ENCODE results near the gene SENP7.
"Not testable (repeated sequence)": the region's sequence is repeated elsewhere in the genome, so short reads cannot be mapped to it uniquely, and the experiment has no call there.

SENP7 gene, protein sequence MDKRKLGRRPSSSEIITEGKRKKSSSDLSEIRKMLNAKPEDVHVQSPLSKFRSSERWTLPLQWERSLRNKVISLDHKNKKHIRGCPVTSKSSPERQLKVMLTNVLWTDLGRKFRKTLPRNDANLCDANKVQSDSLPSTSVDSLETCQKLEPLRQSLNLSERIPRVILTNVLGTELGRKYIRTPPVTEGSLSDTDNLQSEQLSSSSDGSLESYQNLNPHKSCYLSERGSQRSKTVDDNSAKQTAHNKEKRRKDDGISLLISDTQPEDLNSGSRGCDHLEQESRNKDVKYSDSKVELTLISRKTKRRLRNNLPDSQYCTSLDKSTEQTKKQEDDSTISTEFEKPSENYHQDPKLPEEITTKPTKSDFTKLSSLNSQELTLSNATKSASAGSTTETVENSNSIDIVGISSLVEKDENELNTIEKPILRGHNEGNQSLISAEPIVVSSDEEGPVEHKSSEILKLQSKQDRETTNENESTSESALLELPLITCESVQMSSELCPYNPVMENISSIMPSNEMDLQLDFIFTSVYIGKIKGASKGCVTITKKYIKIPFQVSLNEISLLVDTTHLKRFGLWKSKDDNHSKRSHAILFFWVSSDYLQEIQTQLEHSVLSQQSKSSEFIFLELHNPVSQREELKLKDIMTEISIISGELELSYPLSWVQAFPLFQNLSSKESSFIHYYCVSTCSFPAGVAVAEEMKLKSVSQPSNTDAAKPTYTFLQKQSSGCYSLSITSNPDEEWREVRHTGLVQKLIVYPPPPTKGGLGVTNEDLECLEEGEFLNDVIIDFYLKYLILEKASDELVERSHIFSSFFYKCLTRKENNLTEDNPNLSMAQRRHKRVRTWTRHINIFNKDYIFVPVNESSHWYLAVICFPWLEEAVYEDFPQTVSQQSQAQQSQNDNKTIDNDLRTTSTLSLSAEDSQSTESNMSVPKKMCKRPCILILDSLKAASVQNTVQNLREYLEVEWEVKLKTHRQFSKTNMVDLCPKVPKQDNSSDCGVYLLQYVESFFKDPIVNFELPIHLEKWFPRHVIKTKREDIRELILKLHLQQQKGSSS

DNA sequence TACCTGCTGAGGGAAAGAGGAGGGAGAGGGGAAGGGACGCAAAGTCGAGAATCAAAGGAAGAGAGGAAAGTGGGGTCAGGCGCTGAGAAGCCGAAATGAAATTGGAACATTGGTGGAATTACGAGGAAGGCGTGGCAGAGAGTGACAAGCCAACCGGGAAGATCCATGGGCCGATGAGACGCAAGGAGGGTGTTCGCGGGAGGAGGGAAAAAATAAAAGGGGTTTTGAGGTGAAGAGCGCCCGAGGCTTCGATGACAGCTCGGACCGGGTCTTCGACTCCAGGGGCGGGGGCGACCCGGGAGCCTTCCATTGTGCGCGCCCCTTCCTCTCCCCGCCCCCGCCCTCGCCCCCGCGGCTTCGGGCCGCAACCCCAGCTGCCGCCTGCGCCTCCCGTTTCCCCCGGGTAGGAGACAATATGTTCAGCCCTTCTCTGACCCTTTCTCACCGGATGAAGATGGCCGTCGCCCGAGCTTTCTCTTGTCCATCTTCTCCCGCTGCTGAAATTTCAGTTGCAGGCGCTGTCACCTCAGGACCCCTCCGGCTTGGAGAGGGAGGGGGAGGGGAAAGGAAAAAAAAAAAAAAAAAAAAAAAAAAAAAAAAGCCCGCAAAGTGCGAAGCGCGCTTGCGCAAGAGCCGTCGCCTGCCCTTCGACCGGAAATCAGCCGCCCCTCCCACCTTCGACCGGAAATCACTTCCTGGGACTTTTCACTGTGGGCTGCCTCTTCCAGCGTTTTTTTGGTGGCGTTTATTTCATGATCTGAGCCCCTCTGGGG, at the start of gene SENP7:
TSS of gene SENP7 (minus strand) at position 567 of the 773 bp plus-strand sequence. CDS start at position 485, 82 bp downstream.
- Histone ChIP-seq H3K4me1 (ENCODE audit: control insufficient read depth, low read depth, low read length) (peaks cover 3% of the 10 kb centered on the region), H3K36me3 (ENCODE audit: control insufficient read depth, low read depth, low read length) (no peaks in the 10 kb centered on the region), H3K27ac (ENCODE audit: low read length) (peak within 1 kb of the TSS; percentile 76), H3K27me3 (ENCODE audit: control insufficient read depth, insufficient read depth, low read length) (no peaks in the 10 kb centered on the region), H3K9ac (ENCODE audit: low read length) (peak within 1 kb of the TSS; percentile 78), H3K9me3 (ENCODE audit: control insufficient read depth, low read depth, low read length) (no peaks in the 10 kb centered on the region), H3K4me3 (ENCODE audit: low read length) (peak within 1 kb of the TSS; percentile 80)

DNA sequence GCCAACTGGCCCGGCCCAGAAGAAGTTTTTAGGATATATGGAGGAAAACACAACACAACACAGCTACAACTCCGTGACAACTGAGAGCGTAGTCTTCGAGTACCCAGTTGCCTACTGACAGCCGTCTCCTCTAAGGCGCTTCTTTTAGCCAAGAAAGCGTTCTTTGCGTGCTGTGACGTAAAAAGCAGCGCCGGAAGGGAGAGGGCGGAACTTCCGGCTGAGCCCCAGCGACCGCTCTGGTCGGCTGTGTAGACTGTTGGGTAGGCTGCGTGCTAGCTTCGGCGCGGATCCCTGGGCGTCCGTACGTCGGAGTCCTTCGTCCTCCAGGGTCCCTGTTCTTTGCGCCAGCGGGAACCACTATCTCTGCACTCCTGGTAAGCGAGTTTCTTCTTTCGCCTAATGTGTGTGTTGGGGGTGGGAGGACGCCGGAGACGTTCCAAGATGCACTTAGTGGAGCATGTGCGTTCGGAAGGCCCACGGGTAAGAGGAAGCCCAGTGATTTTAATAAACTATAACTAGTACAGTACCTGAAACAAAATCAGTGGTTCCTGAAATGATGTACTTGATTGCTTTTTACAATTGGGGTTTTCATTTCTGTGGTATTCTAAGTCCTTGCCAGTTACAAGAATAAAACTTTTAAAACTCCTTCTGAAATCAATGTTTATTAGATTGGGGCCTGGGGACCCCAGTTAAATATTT, 48.8 kb upstream of the SENP7 start, which contains the start of gene TRMT10C:
TSS of gene TRMT10C (plus strand) at position 239 of the 699 bp plus-strand sequence. CDS start 2,914 bp downstream, outside the sequence.
- Histone ChIP-seq H3K27ac (ENCODE audit: low read length) (peak within 1 kb of the TSS; percentile 94), H3K36me3 (ENCODE audit: control insufficient read depth, low read depth, low read length) (peaks cover 21% of the 10 kb centered on the region), H3K4me1 (ENCODE audit: control insufficient read depth, low read depth, low read length) (peaks cover 6% of the 10 kb centered on the region), H3K27me3 (ENCODE audit: control insufficient read depth, insufficient read depth, low read length) (peaks cover 4% of the 10 kb centered on the region), H3K9me3 (ENCODE audit: control insufficient read depth, low read depth, low read length) (no peaks in the 10 kb centered on the region), H3K9ac (ENCODE audit: low read length) (peak within 1 kb of the TSS; percentile 96), H3K4me3 (ENCODE audit: low read length) (peak within 1 kb of the TSS; percentile 99)

GRCh38 chr3:101556064-101556463, 43.1 kb upstream of the SENP7 start:
- Histone ChIP-seq H3K9me3 (ENCODE audit: control insufficient read depth, low read depth, low read length) (no peaks in the 10 kb centered on the region), H3K4me3 (ENCODE audit: low read length) (no peak overlapping the region), H3K27ac (ENCODE audit: low read length) (no peak overlapping the region), H3K4me1 (ENCODE audit: control insufficient read depth, low read depth, low read length) (peaks cover 9% of the 10 kb centered on the region), H3K36me3 (ENCODE audit: control insufficient read depth, low read depth, low read length) (no peaks in the 10 kb centered on the region), H3K9ac (ENCODE audit: low read length) (no peak overlapping the region), H3K27me3 (ENCODE audit: control insufficient read depth, insufficient read depth, low read length) (peaks cover 4% of the 10 kb centered on the region)

- H3K36me3 ChIP-seq (ENCODE audit: control insufficient read depth, low read depth, low read length); H3K9ac ChIP-seq (ENCODE audit: low read length); H3K4me3 ChIP-seq (ENCODE audit: low read length); H3K9me3 ChIP-seq (ENCODE audit: control insufficient read depth, low read depth, low read length); H3K27ac ChIP-seq (ENCODE audit: low read length); H3K27me3 ChIP-seq (ENCODE audit: control insufficient read depth, insufficient read depth, low read length): not testable (repeated sequence)
- peaks cover 14% of the 10 kb centered on the region for H3K4me1 ChIP-seq (ENCODE audit: control insufficient read depth, low read depth, low read length)
Observed at GRCh38 chr3:101553381-101553780, 40.4 kb upstream of the SENP7 start.

- H3K9ac ChIP-seq (ENCODE audit: low read length); H3K36me3 ChIP-seq (ENCODE audit: control insufficient read depth, low read depth, low read length); H3K9me3 ChIP-seq (ENCODE audit: control insufficient read depth, low read depth, low read length); H3K27ac ChIP-seq (ENCODE audit: low read length); H3K4me3 ChIP-seq (ENCODE audit: low read length); H3K27me3 ChIP-seq (ENCODE audit: control insufficient read depth, insufficient read depth, low read length): not testable (repeated sequence)
- peaks cover 12% of the 10 kb centered on the region for H3K4me1 ChIP-seq (ENCODE audit: control insufficient read depth, low read depth, low read length)
Observed at GRCh38 chr3:101551359-101552081, 38.5 kb upstream of the SENP7 start.

DNA sequence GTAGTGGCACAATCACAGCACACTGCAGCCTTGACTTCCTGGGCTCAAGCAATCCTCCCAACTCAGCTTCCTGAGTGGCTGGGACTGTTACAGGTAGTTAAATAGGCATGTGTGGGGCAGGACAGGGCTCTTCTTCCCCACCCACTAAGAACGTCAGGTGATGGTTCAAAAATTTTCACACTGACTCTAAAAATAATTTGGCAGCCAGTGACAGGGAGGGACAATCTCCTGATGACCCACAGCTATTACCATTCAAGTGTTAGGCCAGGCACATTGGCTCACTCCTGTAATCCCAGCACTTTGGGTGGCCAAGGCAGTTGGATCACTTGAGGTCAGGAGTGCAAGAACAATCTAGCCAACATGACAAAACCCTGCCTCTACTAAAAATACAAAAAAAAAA, 36.5 kb upstream of the SENP7 start:
- no peaks in the 10 kb centered on the region for H3K9me3 ChIP-seq (ENCODE audit: control insufficient read depth, low read depth, low read length)
- no peaks in the 10 kb centered on the region for H3K27me3 ChIP-seq (ENCODE audit: control insufficient read depth, insufficient read depth, low read length)
- no peak overlapping the region for H3K9ac ChIP-seq (ENCODE audit: low read length)
- H3K36me3 ChIP-seq (ENCODE audit: control insufficient read depth, low read depth, low read length), result no peaks in the 10 kb centered on the region
- H3K4me3 ChIP-seq (ENCODE audit: low read length), result no peak overlapping the region
- no peak overlapping the region for H3K27ac ChIP-seq (ENCODE audit: low read length)
- H3K4me1 ChIP-seq (ENCODE audit: control insufficient read depth, low read depth, low read length), result peaks cover 5% of the 10 kb centered on the region

GRCh38 chr3:101548527-101549105, 35.6 kb upstream of the SENP7 start:
- Histone ChIP-seq H3K27ac (ENCODE audit: low read length) (no peak overlapping the region), H3K4me3 (ENCODE audit: low read length) (no peak overlapping the region), H3K4me1 (ENCODE audit: control insufficient read depth, low read depth, low read length) (peaks cover 5% of the 10 kb centered on the region), H3K9me3 (ENCODE audit: control insufficient read depth, low read depth, low read length) (no peaks in the 10 kb centered on the region), H3K36me3 (ENCODE audit: control insufficient read depth, low read depth, low read length) (no peaks in the 10 kb centered on the region), H3K27me3 (ENCODE audit: control insufficient read depth, insufficient read depth, low read length) (no peaks in the 10 kb centered on the region), H3K9ac (ENCODE audit: low read length) (no peak overlapping the region)

DNA sequence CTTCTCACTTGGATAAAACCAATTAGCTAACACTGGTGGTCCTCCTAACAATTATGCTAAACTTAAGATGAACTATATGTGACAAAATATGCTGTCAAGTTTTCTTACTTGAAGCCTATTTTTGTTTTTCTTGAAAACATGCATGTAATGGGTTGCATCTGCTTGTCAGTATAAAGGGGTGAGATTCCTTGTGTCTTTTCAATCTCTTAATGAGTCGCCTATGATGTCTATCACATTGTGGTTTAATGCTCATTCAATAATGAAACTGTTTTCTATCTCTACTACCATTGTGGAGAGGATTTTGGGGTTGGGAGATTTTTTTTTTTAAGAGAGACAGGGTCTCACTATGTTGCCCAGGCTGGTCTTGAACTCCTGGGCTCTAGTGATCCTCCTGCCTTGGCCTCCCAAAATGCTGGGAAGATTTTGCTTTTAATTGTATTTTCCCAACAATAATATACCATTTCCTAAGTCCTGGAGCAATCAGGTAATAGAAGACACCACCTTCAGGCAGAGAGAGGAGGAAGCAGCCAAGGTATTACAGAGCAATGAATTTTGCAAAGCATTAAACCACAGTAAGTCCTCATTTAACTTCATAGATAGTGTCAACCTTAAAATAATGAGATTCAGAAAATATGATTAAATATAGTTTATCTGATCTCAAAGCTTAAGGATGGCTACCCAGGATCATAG, 31.3 kb upstream of the SENP7 start:
- no peaks in the 10 kb centered on the region for H3K9me3 ChIP-seq (ENCODE audit: control insufficient read depth, low read depth, low read length)
- H3K4me3 ChIP-seq (ENCODE audit: low read length), result no peak overlapping the region
- no peak overlapping the region for H3K27ac ChIP-seq (ENCODE audit: low read length)

DNA sequence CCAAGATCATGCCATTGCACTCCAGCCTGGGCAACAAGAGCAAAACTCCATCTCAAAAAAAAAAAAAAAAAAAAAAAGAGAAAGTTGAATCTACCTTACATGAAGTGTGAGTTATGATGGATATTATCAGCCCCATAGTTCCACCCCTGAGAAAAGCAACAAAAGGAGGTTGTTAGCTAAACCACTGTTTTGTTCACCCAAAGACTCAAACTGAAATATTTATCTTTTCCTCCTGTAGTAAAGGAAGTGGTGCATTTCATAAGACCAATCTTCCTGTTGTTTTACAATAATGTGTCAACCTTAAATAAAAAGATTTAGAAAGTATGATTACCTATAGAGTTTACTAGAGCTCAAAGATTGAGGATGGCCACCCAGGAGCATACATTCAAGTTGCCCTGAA, 29.9 kb upstream of the SENP7 start:
- no peaks in the 10 kb centered on the region for H3K9me3 ChIP-seq (ENCODE audit: control insufficient read depth, low read depth, low read length)

More for the DNA sequence above, 31.3 kb upstream of the SENP7 start:
- H3K27me3 ChIP-seq (ENCODE audit: control insufficient read depth, insufficient read depth, low read length), result no peaks in the 10 kb centered on the region
- peaks cover 5% of the 10 kb centered on the region for H3K4me1 ChIP-seq (ENCODE audit: control insufficient read depth, low read depth, low read length)
- H3K36me3 ChIP-seq (ENCODE audit: control insufficient read depth, low read depth, low read length), result no peaks in the 10 kb centered on the region
- no peak overlapping the region for H3K9ac ChIP-seq (ENCODE audit: low read length)

More for the DNA sequence above, 29.9 kb upstream of the SENP7 start:
- Histone ChIP-seq H3K9ac (ENCODE audit: low read length) (no peak overlapping the region), H3K27ac (ENCODE audit: low read length) (no peak overlapping the region), H3K4me3 (ENCODE audit: low read length) (no peak overlapping the region), H3K27me3 (ENCODE audit: control insufficient read depth, insufficient read depth, low read length) (no peaks in the 10 kb centered on the region), H3K36me3 (ENCODE audit: control insufficient read depth, low read depth, low read length) (no peaks in the 10 kb centered on the region), H3K4me1 (ENCODE audit: control insufficient read depth, low read depth, low read length) (no peaks in the 10 kb centered on the region)
